A549 (cell line): ENCODE measurements around the gene TMEM214. TPM values are rescaled to one million over a fixed set of nuclear protein-coding genes. Genes with fewer than 3 reads are reported as not detected.

Experiments
- ATAC-seq, 2 experiments: fragments of 200-7000 bp in 1 of 2; fragments of >200 bp in 1 of 2; cut with Nextera tagmentation in 1 of 2; cut with Tn5 transposase in 1 of 2; 3 replicates each; pipeline versions ENCODE4 v1.8.0 to v1.9.1; 2018 to 2020; ENCODE audit warnings: mild to moderate bottlenecking in 1 of 2, moderate library complexity in 1 of 2
- CTCF ChIA-PET: fragments of 300-600 bp; sonication (Branson Sonifier 250); formaldehyde crosslinking; extraction: SDS; loops from one replicate; lab custom pipeline; 2021; ENCODE audit warnings: antibody characterized with exemption, inconsistent platforms; lab: Yijun Ruan, JAX
- POLR2A ChIA-PET: fragments of 350-600 bp; formaldehyde crosslinking; extraction: SDS; loops from one replicate; lab custom pipeline; 2021; ENCODE audit warnings: antibody characterized with exemption, inconsistent platforms; lab: Yijun Ruan, JAX
- DNase-seq, 2 experiments: peaks; one replicate each; pipeline versions ENCODE4 v3.0.0 to v3.0.0-alpha.2; 2011 to 2016; ENCODE audit warnings: low read depth in 1 of 2, low spot score in 1 of 2
- FAIRE-seq: peaks from 2 replicates; lab custom pipeline; 2011; peaks lifted over from hg19 to GRCh38; lab: Jason Lieb, UNC
- H3K27ac ChIP-seq, 2 experiments: fragments of >200 bp; sonication (Bioruptor Twin); formaldehyde crosslinking; 3 replicates each; pipeline ENCODE4 v1.5.1; 2016 to 2017
- H3K4me1 ChIP-seq: fragments of >200 bp; sonication (Bioruptor Twin); formaldehyde crosslinking; 3 replicates; pipeline ENCODE4 v1.6.1; 2016
- H3K4me2 ChIP-seq: fragments of >200 bp; sonication (Bioruptor Twin); formaldehyde crosslinking; 3 replicates; pipeline ENCODE4 v1.6.1; 2016
- H3K4me3 ChIP-seq: fragments of >200 bp; sonication (Bioruptor Twin); formaldehyde crosslinking; 3 replicates; pipeline ENCODE4 v1.5.1; 2016
- H3K9me3 ChIP-seq: fragments of >200 bp; sonication (Bioruptor Twin); formaldehyde crosslinking; 3 replicates; pipeline ENCODE4 v1.6.1; 2016
- ATOH8 ChIP-seq: fragments of 250-450 bp; sonication (Bioruptor Pico); IDR thresholded peaks from 2 replicates; pipeline ENCODE4 v1.5.0; 2020; ENCODE audit warnings: low read depth, mild to moderate bottlenecking, moderate library complexity
- CBX2 ChIP-seq: fragments of 200-600 bp; sonication (generic); IDR thresholded peaks from 2 replicates; pipeline ENCODE4 v1.6.1; 2016; ENCODE audit warnings: low read depth, mild to moderate bottlenecking, borderline replicate concordance
- CHD4 ChIP-seq: fragments of 200-600 bp; sonication (generic); IDR thresholded peaks from 2 replicates; pipeline ENCODE4 v1.6.1; 2016; ENCODE audit warnings: antibody characterized with exemption, mild to moderate bottlenecking, borderline replicate concordance
- EHF ChIP-seq: fragments of 250-450 bp; sonication (Bioruptor Pico); IDR thresholded peaks from 2 replicates; pipeline ENCODE4 v1.5.0; 2020; ENCODE audit warnings: mild to moderate bottlenecking
- ELK1 ChIP-seq: fragments of 150-350 bp; IDR thresholded peaks from 2 replicates; pipeline ENCODE4 v1.6.1; 2014; ENCODE audit warnings: low read depth, mild to moderate bottlenecking, low read length
- EP300 ChIP-seq, 2 experiments: fragments of >200 bp; sonication (Bioruptor Twin); formaldehyde crosslinking; IDR thresholded peaks; 2 replicates in 1 of 2; 3 replicates in 1 of 2; pipeline ENCODE4 v1.6.1; 2016 to 2017
- GATA3 ChIP-seq: IDR thresholded peaks from 2 replicates; pipeline ENCODE4 v1.6.1; 2012; ENCODE audit warnings: borderline replicate concordance
- HES2 ChIP-seq: fragments of >200 bp; sonication (Bioruptor Twin); formaldehyde crosslinking; IDR thresholded peaks from 2 replicates; pipeline ENCODE4 v1.6.1; 2016
- HOXA7 ChIP-seq: fragments of 250-450 bp; sonication (Bioruptor Pico); IDR thresholded peaks from 2 replicates; pipeline ENCODE4 v1.5.0; 2020; ENCODE audit warnings: mild to moderate bottlenecking, moderate library complexity
- JUNB ChIP-seq: fragments of >200 bp; sonication (Bioruptor Twin); formaldehyde crosslinking; IDR thresholded peaks from 2 replicates; pipeline ENCODE4 v1.6.1; 2016
- MAFK ChIP-seq: fragments of 450-650 bp; IDR thresholded peaks from 2 replicates; pipeline ENCODE4 v1.6.1; 2014; ENCODE audit not compliant: partially characterized antibody
- MAZ ChIP-seq: fragments of 150-350 bp; IDR thresholded peaks from 2 replicates; pipeline ENCODE4 v1.6.1; 2014; ENCODE audit warnings: antibody characterized with exemption, low read depth, low read length, borderline replicate concordance
- NFE2L2 ChIP-seq: fragments of 150-350 bp; conservative IDR thresholded peaks from 2 replicates; pipeline ENCODE4 v1.6.1; 2014; ENCODE audit warnings: low read length
- PBX3 ChIP-seq: IDR thresholded peaks from 2 replicates; pipeline ENCODE4 v1.6.1; 2012
- RAD21 ChIP-seq, 2 experiments: fragments of >200 bp in 1 of 2; sonication (Bioruptor Twin) in 1 of 2; formaldehyde crosslinking in 1 of 2; IDR thresholded peaks in 1 of 2; conservative IDR thresholded peaks in 1 of 2; 2 replicates in 1 of 2; 3 replicates in 1 of 2; pipeline ENCODE4 v1.6.1; 2012 to 2018; ENCODE audit warnings: inconsistent platforms in 1 of 2
- RCOR1 ChIP-seq: fragments of 150-350 bp; IDR thresholded peaks from 2 replicates; pipeline ENCODE4 v1.6.1; 2014; ENCODE audit warnings: antibody characterized with exemption, low read length, low read depth
- WGBS: methylation state at CpG from one replicate; pipeline ENCODE4 v1.1.6; 2017; ENCODE audit errors: missing lambda C conversion rate; 5-methylcytosine and 5-hydroxymethylcytosine counted together
- polyA plus RNA-seq, 4 experiments: library from polyadenylated mRNA; depleted of rRNA in 3 of 4; stranded (reverse); fragments of >200 nt; fragmentation: RNase III in 1 of 4; extraction: RNeasy Plus Mini Kit Qiagen cat#74134 plus additional on column Dnase treatment in 1 of 4; gene quantifications; 2 replicates in 3 of 4; 3 replicates in 1 of 4; pipeline ENCODE4 v1.2.3, GENCODE V29; 2011 to 2017

Gene TMEM214
- polyA plus RNA-seq, 2 of the 4 experiments (the other 2 are of a cell fraction): 54.3 to 74.9 TPM

- no peak for TF ChIP-seq RCOR1
- TF ChIP-seq, all 56 proteins: peak for 0
Observed at GRCh38 chr2:27006602-27007415, 26.0 kb upstream of the TMEM214 start (continued).

- WGBS: 80% methylated on average over 8 of the region's 8 CpGs
- Histone ChIP-seq H3K27ac (no peak overlapping the region), H3K4me3 (no peak overlapping the region), H3K4me2 (no peak overlapping the region), H3K4me1 (peaks cover 27% of the 10 kb centered on the region), H3K9me3 (no peaks in the 10 kb centered on the region)
- POLR2A ChIA-PET: no interaction called here
- CTCF ChIA-PET: interaction anchor here (1.0 to 2.8 kb wide), 7 partner anchors 7 to 162 kb away, joined by 3 to 30 read pairs (median 4); no protein-coding TSS in a partner anchor
- FAIRE-seq: no peak
- TF ChIP-seq GATA3: no peak
- TF ChIP-seq PBX3: no peak
- no peak for TF ChIP-seq MAZ
- no peak for TF ChIP-seq MAFK
- no peak for TF ChIP-seq EP300 (IDR thresholded peaks at IDR 0.05)
- no peak for TF ChIP-seq JUNB
- no peak for TF ChIP-seq EHF
- TF ChIP-seq ELK1: no peak
- TF ChIP-seq HOXA7: no peak
- TF ChIP-seq HES2: no peak
- DNase-seq: no peak
- ATAC-seq: no peak
Observed at GRCh38 chr2:27007416-27008374, 25.1 kb upstream of the TMEM214 start.

GRCh38 chr2:27008678-27009077, 24.1 kb upstream of the TMEM214 start:
- H3K4me1 ChIP-seq: peaks cover 27% of the 10 kb centered on the region
- H3K4me2 ChIP-seq: no peak overlapping the region
- no peak for DNase-seq
- 84% methylated on average over 4 of the region's 4 CpGs for WGBS
- CTCF ChIA-PET: interaction anchor here (0.8 to 12.2 kb wide), 5 partner anchors 8 to 163 kb away, joined by 3 to 758 read pairs (median 30); partner anchors contain the start of genes DPYSL5 and MAPRE3
- ATAC-seq: no peak
- FAIRE-seq: no peak
- no peak overlapping the region for H3K4me3 ChIP-seq
- POLR2A ChIA-PET: interaction anchor here (0.9 kb wide), 1 partner anchor 42 kb away, joined by 3 read pairs; no protein-coding TSS in a partner anchor
- H3K27ac ChIP-seq: no peak overlapping the region
- TF ChIP-seq NFE2L2 (no peak), CBX2 (no peak), CHD4 (no peak), HOXA7 (no peak), ATOH8 (CRISPR knock-in tag) (no peak), RCOR1 (no peak), RAD21 (conservative IDR thresholded peaks at IDR 0.05 in 1 of 2, IDR thresholded peaks at IDR 0.05 in 1 of 2) (no peak)
- no peaks in the 10 kb centered on the region for H3K9me3 ChIP-seq
